ENCODE data around the gene RERE. TPM values are rescaled to one million over a fixed set of nuclear protein-coding genes. Genes with fewer than 3 reads are reported as not detected.
A peak's percentile ranks its signal among the peaks of the same experiment; 100 is the strongest.
"Not testable (repeated sequence)": the region's sequence is repeated elsewhere in the genome, so short reads cannot be mapped to it uniquely, and the experiment has no call there.

The RERE gene
- polyA plus RNA-seq, 2 donors, result 14.0 to 24.4 TPM

DNA sequence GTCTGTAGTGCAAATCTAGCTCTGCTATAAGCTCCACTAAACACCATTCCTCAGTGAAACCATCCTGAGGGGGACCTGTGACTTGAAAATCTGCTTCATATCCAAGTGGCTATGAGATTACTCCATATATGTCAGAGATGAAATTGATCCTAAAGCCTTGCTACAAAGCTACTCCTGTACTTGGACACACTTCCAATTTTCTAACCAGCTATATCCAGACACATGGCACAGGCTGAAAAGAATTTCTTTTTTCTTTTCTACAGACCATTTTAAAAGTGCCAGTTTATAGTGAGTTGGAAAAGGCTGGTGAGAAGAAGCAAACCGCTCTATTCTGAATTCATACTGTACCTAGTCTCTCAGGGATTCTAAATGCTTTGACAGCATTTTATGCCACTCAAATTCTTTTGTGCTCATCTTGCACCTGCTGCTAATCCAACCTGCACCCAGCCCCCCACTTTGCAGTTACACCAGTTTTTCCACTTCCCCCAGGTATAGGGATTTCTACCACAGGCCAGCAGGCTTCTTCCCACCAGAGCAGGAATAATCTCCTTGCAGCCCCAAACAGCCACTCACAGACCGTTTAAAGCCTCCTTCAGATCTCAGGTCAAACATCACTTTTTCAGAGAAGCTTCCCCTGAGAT, 112.5 kb downstream of the RERE start:
- Histone ChIP-seq H3K27ac (ENCODE audit: low read depth in 2 of 2, low read length in 1 of 2) (no peak overlapping the region), H3K36me3 (ENCODE audit: control insufficient read depth in 2 of 2, insufficient read depth in 2 of 2, low read length in 1 of 2) (no peaks in the 10 kb centered on the region), H3K27me3 (ENCODE audit: control insufficient read depth in 1 of 2, insufficient read depth in 2 of 2, low read length in 2 of 2) (no peaks in the 10 kb centered on the region), H3K4me1 (ENCODE audit: control insufficient read depth in 2 of 2, insufficient read depth in 2 of 2, low read length in 1 of 2) (peaks cover 2 to 4% of the 10 kb centered on the region in 2 donors), H3K9me3 (ENCODE audit: control insufficient read depth in 2 of 2, insufficient read depth in 1 of 2, low read depth in 1 of 2, low read length in 1 of 2) (no peaks in the 10 kb centered on the region), H3K4me3 (ENCODE audit: low read depth in 1 of 2, low read length in 2 of 2) (no peak overlapping the region)
- WGBS, 2 donors, result 58% methylated on average over 2 of the region's 2 CpGs

DNA sequence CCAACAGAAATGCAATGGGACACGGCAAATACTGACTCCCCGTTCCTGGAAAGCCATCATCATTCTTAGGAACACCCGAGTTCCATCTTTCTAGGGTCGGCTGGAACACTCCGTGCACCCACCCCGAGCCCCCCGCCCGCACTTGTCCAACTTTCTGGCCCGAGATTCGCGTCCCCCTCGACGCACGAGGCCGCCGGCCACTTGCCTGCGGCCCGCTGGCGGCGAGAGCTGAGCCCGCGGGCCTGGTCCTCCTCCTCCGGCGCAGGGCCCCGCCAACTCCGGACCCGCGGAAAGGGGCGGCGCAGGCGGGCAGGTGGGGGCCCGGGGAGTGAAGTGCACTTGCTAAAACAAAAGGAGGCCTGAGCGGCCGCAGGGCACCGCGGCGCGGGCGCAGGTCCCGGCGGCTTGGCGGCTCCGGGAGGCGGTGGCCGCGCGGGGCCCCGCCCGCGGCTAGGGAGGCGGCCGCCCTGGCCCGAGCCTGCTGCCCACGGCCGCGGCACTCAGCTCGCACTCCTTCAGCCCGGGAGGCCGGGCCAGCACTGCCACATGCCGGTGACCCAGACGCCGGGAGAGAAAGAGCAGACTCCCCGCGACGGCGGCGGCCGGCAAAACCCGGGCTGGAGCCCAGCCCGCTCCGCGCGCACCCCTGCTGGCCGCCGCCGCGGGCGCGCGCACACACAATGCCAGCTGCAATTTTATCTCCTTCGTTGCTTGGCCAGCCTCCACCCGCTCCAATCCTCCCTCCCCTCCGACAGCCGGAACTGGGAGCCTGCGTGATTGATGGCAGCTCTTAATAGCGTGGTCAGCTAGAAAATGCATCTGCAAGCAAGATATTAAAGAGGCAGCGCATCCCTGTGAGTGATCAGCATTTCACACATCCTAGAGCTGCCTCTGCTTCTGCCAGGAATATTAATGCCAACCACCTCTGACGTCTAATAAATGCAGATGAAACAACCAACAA, 114.3 kb downstream of the RERE start:
- peak overlapping the region; percentile 63 to 88 for H3K4me3 ChIP-seq (ENCODE audit: low read depth in 1 of 2, low read length in 2 of 2)
- H3K36me3 ChIP-seq (ENCODE audit: control insufficient read depth in 2 of 2, insufficient read depth in 2 of 2, low read length in 1 of 2), result no peaks in the 10 kb centered on the region
- H3K27ac ChIP-seq (ENCODE audit: low read depth in 2 of 2, low read length in 1 of 2), result peak overlapping the region; percentile 82 to 87
- 1% methylated on average over 59 to 88 of the region's 88 CpGs for WGBS, 2 donors
- no peaks in the 10 kb centered on the region for H3K27me3 ChIP-seq (ENCODE audit: control insufficient read depth in 1 of 2, insufficient read depth in 2 of 2, low read length in 2 of 2)
- H3K4me1 ChIP-seq (ENCODE audit: control insufficient read depth in 2 of 2, insufficient read depth in 2 of 2, low read length in 1 of 2), result peaks cover 2 to 4% of the 10 kb centered on the region in 2 donors
- H3K9me3 ChIP-seq (ENCODE audit: control insufficient read depth in 2 of 2, insufficient read depth in 1 of 2, low read depth in 1 of 2, low read length in 1 of 2), result no peaks in the 10 kb centered on the region

GRCh38 chr1:8702472-8702849, 115.0 kb downstream of the RERE start:
- Histone ChIP-seq H3K27ac (ENCODE audit: low read depth in 2 of 2, low read length in 1 of 2) (peak overlapping the region; percentile 82 to 87), H3K27me3 (ENCODE audit: control insufficient read depth in 1 of 2, insufficient read depth in 2 of 2, low read length in 2 of 2) (no peaks in the 10 kb centered on the region), H3K36me3 (ENCODE audit: control insufficient read depth in 2 of 2, insufficient read depth in 2 of 2, low read length in 1 of 2) (no peaks in the 10 kb centered on the region), H3K4me1 (ENCODE audit: control insufficient read depth in 2 of 2, insufficient read depth in 2 of 2, low read length in 1 of 2) (peaks cover 2 to 4% of the 10 kb centered on the region in 2 donors), H3K4me3 (ENCODE audit: low read depth in 1 of 2, low read length in 2 of 2) (peak overlapping the region; percentile 63 to 88), H3K9me3 (ENCODE audit: control insufficient read depth in 2 of 2, insufficient read depth in 1 of 2, low read depth in 1 of 2, low read length in 1 of 2) (no peaks in the 10 kb centered on the region)
- WGBS, 2 donors, result 10 to 11% methylated on average over 7 of the region's 7 CpGs

- Histone ChIP-seq H3K4me1 (ENCODE audit: control insufficient read depth in 2 of 2, insufficient read depth in 2 of 2, low read length in 1 of 2) (peaks cover 2 to 4% of the 10 kb centered on the region in 2 donors), H3K4me3 (ENCODE audit: low read depth in 1 of 2, low read length in 2 of 2) (peak overlapping the region; percentile 28 to 88), H3K9me3 (ENCODE audit: control insufficient read depth in 2 of 2, insufficient read depth in 1 of 2, low read depth in 1 of 2, low read length in 1 of 2) (no peaks in the 10 kb centered on the region), H3K27ac (ENCODE audit: low read depth in 2 of 2, low read length in 1 of 2) (peak overlapping the region; percentile 40), H3K27me3 (ENCODE audit: control insufficient read depth in 1 of 2, insufficient read depth in 2 of 2, low read length in 2 of 2) (no peaks in the 10 kb centered on the region), H3K36me3 (ENCODE audit: control insufficient read depth in 2 of 2, insufficient read depth in 2 of 2, low read length in 1 of 2) (no peaks in the 10 kb centered on the region)
- WGBS, 2 donors, result 5 to 12% methylated on average over 7 of the region's 7 CpGs
Observed at GRCh38 chr1:8701794-8702471, 115.5 kb downstream of the RERE start.

- H3K9me3 ChIP-seq (ENCODE audit: control insufficient read depth in 2 of 2, insufficient read depth in 1 of 2, low read depth in 1 of 2, low read length in 1 of 2), result no peaks in the 10 kb centered on the region
- no peaks in the 10 kb centered on the region for H3K27me3 ChIP-seq (ENCODE audit: control insufficient read depth in 1 of 2, insufficient read depth in 2 of 2, low read length in 2 of 2)
- H3K27ac ChIP-seq (ENCODE audit: low read depth in 2 of 2, low read length in 1 of 2), result no peak overlapping the region
- H3K36me3 ChIP-seq (ENCODE audit: control insufficient read depth in 2 of 2, insufficient read depth in 2 of 2, low read length in 1 of 2), result no peaks in the 10 kb centered on the region
- peaks cover 1 to 3% of the 10 kb centered on the region in 2 donors for H3K4me1 ChIP-seq (ENCODE audit: control insufficient read depth in 2 of 2, insufficient read depth in 2 of 2, low read length in 1 of 2)
- no peak overlapping the region for H3K4me3 ChIP-seq (ENCODE audit: low read depth in 1 of 2, low read length in 2 of 2)
- WGBS, 2 donors, result 94% methylated on average over 7 of the region's 7 CpGs
Observed at GRCh38 chr1:8699679-8700078, 117.8 kb downstream of the RERE start.

GRCh38 chr1:8698937-8699447, 118.4 kb downstream of the RERE start:
- no peaks in the 10 kb centered on the region for H3K4me1 ChIP-seq (ENCODE audit: control insufficient read depth in 2 of 2, insufficient read depth in 2 of 2, low read length in 1 of 2)
- no peak overlapping the region for H3K27ac ChIP-seq (ENCODE audit: low read depth in 2 of 2, low read length in 1 of 2)
- 85 to 88% methylated on average over 3 of the region's 3 CpGs for WGBS, 2 donors
- no peaks in the 10 kb centered on the region for H3K36me3 ChIP-seq (ENCODE audit: control insufficient read depth in 2 of 2, insufficient read depth in 2 of 2, low read length in 1 of 2)
- no peaks in the 10 kb centered on the region for H3K27me3 ChIP-seq (ENCODE audit: control insufficient read depth in 1 of 2, insufficient read depth in 2 of 2, low read length in 2 of 2)
- H3K9me3 ChIP-seq (ENCODE audit: control insufficient read depth in 2 of 2, insufficient read depth in 1 of 2, low read depth in 1 of 2, low read length in 1 of 2), result no peaks in the 10 kb centered on the region
- H3K4me3 ChIP-seq (ENCODE audit: low read depth in 1 of 2, low read length in 2 of 2), result no peak overlapping the region

- 74 to 81% methylated on average over 3 of the region's 3 CpGs for WGBS, 2 donors
- Histone ChIP-seq H3K4me3 (ENCODE audit: low read depth in 1 of 2, low read length in 2 of 2) (no peak overlapping the region), H3K27me3 (ENCODE audit: control insufficient read depth in 1 of 2, insufficient read depth in 2 of 2, low read length in 2 of 2) (no peaks in the 10 kb centered on the region), H3K36me3 (ENCODE audit: control insufficient read depth in 2 of 2, insufficient read depth in 2 of 2, low read length in 1 of 2) (no peaks in the 10 kb centered on the region), H3K4me1 (ENCODE audit: control insufficient read depth in 2 of 2, insufficient read depth in 2 of 2, low read length in 1 of 2) (no peaks in the 10 kb centered on the region), H3K9me3 (ENCODE audit: control insufficient read depth in 2 of 2, insufficient read depth in 1 of 2, low read depth in 1 of 2, low read length in 1 of 2) (no peaks in the 10 kb centered on the region), H3K27ac (ENCODE audit: low read depth in 2 of 2, low read length in 1 of 2) (no peak overlapping the region)
Observed at GRCh38 chr1:8698012-8698630, 119.3 kb downstream of the RERE start.

DNA sequence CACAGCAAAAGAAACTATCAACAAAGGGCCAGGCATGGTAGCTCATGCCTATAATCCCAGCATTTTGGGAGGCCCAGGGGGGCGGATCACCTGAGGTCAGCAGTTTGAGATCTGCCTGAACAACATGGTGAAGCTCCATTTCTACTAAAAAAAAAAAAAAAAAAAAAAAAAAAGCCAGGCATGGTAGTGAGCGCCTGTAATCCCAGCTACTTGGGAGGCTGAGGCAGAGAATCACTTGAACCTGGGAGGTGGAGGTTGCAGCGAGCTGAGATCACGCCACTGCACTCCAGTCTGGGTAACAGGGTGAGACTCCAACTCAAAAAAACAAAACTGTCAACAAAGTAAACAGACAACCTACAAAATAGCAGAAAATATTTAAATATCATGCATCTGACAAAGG, 122.0 kb downstream of the RERE start:
- not testable (repeated sequence) for H3K36me3 ChIP-seq (ENCODE audit: control insufficient read depth in 2 of 2, insufficient read depth in 2 of 2, low read length in 1 of 2); H3K27me3 ChIP-seq (ENCODE audit: control insufficient read depth in 1 of 2, insufficient read depth in 2 of 2, low read length in 2 of 2); H3K4me1 ChIP-seq (ENCODE audit: control insufficient read depth in 2 of 2, insufficient read depth in 2 of 2, low read length in 1 of 2); H3K9me3 ChIP-seq (ENCODE audit: control insufficient read depth in 2 of 2, insufficient read depth in 1 of 2, low read depth in 1 of 2, low read length in 1 of 2); H3K27ac ChIP-seq (ENCODE audit: low read depth in 2 of 2, low read length in 1 of 2); H3K4me3 ChIP-seq (ENCODE audit: low read depth in 1 of 2, low read length in 2 of 2)
- 97% methylated on average over 4 of the region's 4 CpGs for WGBS, 2 donors

- 76 to 90% methylated on average over 3 of the region's 3 CpGs for WGBS, 2 donors
- Histone ChIP-seq H3K27me3 (ENCODE audit: control insufficient read depth in 1 of 2, insufficient read depth in 2 of 2, low read length in 2 of 2) (no peaks in the 10 kb centered on the region), H3K27ac (ENCODE audit: low read depth in 2 of 2, low read length in 1 of 2) (no peak overlapping the region), H3K4me1 (ENCODE audit: control insufficient read depth in 2 of 2, insufficient read depth in 2 of 2, low read length in 1 of 2) (no peaks in the 10 kb centered on the region), H3K4me3 (ENCODE audit: low read depth in 1 of 2, low read length in 2 of 2) (no peak overlapping the region), H3K9me3 (ENCODE audit: control insufficient read depth in 2 of 2, insufficient read depth in 1 of 2, low read depth in 1 of 2, low read length in 1 of 2) (no peaks in the 10 kb centered on the region), H3K36me3 (ENCODE audit: control insufficient read depth in 2 of 2, insufficient read depth in 2 of 2, low read length in 1 of 2) (no peaks in the 10 kb centered on the region)
Observed at GRCh38 chr1:8693107-8693506, 124.3 kb downstream of the RERE start.
